IPS DF 4.7 (cell line): ENCODE measurements around the gene CBLN4.

Experiments used
- DNase-seq: peaks from one replicate; pipeline ENCODE4 v3.0.0-alpha.2; 2013; ENCODE audit warnings: low spot score; ENCODE audit errors: extremely low read depth

The CBLN4 gene

DNA sequence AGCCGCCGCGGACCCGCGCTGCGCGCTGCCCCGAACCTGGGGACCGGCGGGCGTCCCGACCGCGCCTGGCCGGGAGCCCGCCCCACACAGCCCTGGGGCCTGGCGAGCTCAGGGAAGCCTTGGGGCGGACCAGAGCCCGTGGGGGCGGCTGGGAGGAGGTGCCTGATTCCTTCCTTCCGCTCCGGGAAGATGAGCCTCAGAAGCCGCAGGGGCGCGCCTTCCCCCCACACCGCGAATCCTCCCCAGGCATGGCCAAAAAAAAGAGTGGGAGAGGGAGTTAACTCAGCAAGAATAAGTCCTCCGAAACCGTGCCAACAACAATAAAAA lies at the start of gene CBLN4:
Gene CBLN4, minus strand, starts transcription at position 131 of the 327 bp plus-strand sequence. CDS start 1,348 bp downstream, outside the sequence.
- no peak for DNase-seq

DNA sequence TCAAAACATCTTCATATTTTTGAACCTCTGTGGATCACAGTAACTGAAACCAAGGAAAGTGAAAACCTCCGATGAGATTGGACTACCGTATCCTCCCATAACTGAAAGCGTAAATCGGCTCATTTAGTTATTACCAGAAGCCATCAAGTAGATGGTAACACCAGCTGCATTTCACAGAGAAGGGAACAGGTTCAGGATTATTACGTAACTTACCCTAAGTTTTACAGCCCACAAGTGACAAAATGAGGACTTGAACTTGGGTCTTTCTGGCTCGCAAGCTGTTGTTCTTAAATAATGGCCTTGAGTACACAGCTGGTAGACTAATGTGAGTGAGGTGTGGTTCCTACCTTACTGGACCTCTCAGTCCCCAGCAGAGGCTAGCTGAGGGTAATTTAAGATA lies 37.9 kb upstream of the CBLN4 start:
- no peak for DNase-seq

DNA sequence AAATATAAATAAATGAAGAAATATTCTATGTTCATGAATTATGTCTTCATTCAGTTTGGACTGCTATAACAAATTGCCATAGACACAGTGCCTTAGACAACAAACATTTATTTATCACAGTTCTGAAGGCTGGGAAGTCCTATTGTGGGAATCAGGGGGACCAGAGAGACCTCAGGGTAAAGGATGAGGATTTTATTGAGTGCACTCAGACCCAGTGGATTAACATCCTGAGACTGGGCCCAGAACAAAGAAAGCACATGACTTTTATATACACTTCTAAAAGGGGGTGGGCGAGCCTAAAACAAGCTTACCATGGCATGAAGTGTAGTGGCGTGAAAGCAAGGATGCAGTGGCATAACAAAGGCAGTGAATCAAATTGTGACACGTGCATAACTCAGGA lies 26.9 kb upstream of the CBLN4 start:
- DNase-seq = no peak

DNA sequence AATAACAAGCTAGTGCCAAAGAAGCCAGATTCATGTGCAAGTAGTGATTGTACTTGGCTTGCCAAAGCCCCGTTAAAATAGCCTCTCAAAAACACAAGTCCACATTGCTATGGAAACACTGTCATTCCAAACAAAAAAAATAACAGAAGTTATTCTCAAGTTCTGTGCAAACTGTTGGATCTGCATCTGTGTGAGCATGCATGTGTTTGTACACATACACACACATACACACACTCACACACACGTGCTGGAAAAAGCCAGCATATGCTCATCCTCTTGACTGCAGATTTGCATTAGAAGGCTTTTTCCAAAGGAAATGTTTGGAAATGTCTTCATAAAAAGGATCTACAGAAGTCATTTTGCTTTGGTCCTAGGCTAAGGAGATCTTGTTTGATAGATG lies 13.4 kb upstream of the CBLN4 start:
- DNase-seq = no peak

DNA sequence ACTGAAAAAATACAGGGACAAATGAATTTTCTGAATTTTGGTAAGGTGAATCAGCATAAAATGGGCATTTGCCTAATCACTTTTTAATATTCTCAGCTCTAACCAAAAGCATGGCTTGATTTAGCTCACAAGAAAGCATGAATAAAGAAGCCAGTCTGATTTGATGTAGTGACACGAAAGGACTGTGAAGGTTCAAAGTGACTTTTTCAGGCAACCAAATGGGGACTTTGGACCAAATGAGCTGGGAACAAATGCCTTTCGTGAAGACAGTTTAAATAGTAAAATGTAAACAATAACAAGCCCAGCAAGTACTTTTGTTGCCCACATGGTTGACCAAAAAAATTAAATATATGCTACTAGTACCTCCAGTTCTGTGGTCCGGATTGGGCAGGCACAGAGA lies 12.9 kb upstream of the CBLN4 start:
- no peak for DNase-seq

DNA sequence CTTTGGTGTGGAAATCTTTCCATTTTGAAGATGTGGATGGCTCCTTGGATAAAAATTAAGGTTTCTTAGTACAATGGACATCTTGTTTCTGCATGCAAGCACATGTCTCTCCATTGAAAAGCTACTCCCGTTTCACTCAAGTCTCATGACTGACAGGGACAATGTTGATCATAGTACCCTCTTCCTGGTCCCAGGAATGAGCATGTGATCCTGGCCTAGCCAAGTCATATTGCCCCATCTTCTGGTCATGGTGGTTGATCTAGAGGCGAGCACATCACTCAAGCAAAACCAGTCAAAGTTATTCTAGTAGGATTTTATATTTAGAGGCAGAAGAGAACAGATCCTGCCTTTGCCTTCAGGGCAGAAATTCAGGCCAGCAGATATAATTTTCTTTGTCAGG lies 12.2 kb upstream of the CBLN4 start:
- no peak for DNase-seq

DNA sequence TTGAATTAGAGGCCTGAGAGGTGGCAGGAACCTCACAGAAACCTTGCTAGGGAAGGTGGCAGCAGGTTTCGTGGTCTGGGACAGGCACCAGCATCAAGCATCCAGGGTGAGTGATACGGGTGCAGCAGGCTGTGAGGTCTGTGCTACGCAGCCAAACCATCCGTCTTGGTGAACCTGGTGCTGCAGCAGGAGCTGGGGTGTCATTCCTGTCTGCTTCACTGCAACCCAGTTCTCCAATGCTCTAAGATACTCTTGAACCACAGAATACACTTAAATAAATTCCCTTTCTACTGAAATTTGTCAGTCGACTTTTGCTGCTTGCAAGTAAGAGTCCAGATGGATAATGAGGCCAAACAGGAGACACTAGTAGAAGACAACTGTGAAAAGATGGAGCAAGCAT lies 9.7 kb upstream of the CBLN4 start:
- no peak for DNase-seq

DNA sequence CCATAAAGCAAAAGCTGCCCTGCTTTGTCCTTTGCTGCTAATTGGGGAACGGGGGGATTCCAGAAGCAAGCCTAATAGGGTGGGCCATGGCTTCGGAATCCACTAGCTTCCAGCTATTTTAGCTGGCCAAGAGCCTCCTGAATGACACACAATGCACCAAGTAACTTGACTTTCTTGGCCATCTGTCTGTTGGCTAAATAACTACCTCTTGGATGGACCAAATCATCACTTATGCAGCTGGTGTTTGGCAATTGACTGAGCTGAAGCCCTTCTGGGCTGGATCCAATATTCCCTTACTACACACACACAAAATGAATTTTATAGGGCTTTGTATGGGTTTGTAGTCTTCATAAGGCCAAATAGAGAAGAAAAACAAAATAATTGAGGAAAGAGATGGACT lies 8.8 kb upstream of the CBLN4 start:
- DNase-seq = no peak

DNA sequence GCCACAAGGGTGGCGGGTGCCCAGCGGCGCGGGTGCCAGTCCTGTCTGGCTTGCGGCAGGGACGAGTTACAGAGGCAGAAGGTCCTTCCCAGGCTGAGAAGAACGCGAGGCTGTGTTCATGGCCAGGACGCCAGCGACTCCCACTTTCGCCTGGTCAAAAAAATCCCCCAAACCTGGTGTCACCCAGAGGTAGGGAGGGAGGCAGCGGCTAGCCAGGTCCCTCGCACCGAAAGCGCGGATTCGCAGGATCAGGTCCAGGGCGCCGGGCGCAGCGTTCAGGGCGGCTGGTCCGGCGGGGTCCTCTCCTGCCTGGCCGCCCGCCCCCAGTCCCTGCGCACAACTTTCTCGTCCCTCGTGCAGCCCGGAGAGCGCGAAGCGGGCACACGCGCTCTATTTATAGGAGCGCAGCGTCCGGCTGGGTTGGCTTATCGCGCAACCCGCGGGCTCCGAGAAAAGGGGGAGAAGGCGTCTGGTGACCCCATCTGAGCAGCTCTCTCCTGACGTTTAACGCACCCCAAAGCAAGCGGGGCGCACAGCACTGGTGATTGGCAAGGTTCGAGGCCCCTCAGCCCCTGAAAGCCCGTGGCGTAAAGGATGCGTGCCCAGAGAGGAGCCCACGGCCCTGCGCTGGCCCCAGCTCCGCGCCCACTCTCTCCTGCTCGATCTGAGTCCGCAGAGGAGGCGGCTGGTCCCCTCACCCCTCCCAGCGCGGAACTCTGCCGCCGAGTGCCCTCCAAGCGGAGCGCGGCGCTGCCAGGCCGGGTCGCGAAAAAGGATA lies 519 bp downstream of the CBLN4 start:
- DNase-seq = no peak

DNA sequence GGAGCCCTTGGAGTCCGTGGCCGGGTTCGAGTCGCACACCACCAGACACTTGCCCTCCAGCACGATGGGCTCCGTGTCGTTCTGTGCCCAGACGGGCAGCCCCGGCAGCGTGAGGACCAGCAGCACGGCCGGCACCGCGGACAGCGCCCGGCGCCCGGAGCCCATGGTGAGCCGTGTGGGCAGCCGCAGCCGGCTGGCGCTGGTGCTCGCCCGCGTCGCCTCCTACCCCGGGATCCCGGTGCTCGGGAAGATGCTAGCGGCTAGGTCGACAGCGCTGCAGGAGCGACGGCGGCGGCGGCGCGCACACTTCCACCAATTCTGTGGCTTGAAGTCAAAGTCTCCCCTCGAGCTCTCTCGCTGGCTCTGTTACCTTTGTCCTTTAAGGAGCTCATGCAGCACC lies 1.3 kb downstream of the CBLN4 start:
- DNase-seq = no peak

DNA sequence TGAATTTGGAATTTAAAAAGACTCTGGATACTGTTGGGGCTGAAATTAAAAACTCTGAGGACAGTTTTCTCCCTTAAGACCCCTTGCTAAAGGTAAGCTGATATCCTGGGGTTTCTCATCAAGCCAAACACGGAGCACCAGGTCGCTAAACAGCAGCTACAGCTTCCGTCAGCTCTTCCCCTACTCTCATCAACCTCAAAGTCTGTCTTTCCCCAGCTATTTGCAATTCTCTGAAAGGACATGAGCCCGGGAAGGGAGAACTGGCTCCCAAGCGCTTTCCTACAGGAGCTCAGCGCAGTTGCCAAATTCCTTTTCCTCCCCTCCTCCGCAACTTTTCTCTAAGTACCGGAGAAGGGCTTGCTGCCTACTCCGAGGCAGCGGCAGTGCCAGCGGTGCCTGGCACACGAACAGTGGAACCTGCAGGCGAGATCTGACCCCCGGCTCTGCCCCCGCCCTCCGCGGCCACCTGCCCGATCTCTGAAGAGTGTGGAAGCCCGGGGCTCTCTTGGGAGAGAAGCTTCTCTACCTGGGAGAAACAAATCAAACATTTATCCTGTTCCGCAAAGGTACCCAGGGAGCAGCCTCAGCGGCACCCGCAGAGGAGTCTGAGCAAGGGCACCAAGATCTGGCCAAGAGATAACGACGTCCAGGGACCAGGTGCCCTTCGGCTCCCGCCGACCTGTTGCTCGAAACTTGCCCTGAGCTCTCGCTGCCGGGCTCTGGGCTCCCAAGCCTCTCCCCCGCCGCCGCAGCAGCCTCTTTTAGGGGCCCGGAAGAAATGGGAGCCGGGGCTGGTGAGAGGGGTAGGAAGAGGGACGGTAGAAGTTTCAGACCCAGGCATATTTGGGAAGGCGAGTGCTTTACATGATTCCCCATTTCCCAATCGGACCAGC lies 2.2 kb downstream of the CBLN4 start:
- no peak for DNase-seq

DNA sequence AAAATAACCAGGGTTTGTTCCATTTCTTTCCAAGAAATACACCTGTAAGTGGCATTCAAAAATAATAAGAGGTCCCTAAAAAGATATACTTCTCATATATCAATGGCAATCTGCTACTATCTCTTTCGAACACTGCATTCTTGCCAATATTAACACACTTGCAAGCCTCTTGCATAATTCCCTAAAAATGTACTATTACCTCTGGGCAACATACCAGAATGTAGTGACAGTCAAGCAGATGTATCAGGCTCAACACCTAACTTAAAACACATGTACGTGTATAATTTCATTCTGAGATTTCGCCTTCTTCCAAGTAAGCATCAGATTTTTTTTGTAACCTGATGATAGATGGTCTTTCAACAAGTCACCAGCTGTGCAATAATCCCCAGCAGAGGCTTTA lies 3.4 kb downstream of the CBLN4 start:
- no peak for DNase-seq

DNA sequence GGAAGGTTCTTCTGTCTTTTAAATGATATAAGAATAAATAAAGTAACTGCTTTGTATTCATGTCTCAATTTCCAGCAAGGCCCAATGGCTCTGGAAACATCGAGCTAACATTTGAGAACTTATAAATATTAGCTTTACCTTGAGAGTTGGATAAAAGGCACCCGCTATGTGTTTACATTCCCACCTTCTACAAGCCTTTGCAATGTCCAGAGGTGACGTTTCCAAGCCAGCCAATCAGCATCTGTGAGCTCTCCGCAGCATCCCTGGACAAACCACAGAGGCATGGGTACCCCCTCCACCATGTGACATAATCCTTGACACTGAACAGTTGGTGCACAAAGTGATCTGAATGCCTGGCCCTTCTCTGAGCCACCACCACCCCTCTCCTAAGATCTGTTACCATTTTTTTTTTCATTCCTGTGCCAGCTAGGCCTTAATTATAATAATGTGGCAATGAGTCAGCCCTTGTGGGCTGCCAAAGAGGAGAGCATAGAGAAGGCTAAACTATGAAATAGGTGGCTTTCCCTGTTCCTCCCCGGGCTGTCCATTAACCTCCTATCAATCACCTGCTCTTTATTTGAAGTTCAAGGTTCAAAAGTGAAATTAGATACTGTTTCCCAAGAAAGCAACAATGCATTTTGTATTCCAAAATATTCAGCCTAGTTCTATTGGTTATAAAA lies 4.1 kb downstream of the CBLN4 start:
- no peak for DNase-seq

DNA sequence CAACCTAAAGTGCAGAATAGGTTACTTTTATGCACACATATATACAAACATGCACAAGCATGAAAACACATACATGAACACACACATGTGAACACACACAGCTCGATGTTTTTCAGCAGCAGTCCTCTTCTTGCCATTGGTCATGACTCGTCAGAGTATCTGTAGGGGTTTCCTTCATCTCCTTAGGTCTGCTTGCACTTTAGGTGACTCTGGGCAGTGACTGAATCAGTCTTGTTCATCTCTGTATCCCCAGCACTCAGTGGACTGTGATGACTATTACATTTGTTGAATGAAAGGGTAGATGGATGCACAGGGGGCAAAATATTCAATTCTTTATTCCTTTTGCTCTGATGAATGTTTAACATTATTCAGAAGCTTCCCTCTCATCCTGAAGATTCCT lies 26.8 kb downstream of the CBLN4 start:
- DNase-seq = no peak

DNA sequence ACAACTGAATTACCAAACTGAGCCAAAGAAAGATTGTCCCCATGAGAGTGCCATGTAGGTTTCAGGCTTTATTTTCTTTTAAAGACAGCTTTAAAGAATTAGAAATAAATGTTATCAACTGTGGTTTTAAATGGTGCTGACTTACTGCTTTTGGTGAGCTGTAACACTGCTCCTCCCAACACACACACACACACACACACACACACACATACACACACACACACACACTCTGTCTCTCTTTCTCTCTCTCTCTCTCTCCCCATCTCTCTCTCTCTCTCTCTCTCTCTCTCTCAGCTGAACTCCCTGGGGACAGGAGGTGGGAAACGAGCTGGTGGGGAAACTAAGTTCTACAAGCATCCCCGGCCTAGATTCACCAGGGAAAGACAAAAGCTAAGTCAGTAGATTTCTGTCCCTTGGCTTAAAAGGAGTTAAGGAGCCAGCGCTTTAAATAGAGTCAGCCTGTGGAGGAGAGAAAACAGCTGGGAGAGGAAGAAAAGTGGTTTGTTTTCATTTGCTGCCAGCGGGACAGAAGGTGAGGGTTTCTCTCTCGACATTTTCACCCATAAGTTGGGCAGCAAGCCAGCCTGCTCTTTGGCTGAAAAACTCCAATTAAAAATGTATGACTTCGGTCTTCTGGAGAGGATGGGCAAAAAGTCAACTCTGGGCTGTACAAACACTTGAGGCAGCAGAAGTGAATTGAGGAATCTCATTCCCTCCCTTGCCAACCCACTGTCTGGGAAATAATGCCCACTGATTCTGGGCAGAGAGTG lies 27.4 kb downstream of the CBLN4 start:
- no peak for DNase-seq

DNA sequence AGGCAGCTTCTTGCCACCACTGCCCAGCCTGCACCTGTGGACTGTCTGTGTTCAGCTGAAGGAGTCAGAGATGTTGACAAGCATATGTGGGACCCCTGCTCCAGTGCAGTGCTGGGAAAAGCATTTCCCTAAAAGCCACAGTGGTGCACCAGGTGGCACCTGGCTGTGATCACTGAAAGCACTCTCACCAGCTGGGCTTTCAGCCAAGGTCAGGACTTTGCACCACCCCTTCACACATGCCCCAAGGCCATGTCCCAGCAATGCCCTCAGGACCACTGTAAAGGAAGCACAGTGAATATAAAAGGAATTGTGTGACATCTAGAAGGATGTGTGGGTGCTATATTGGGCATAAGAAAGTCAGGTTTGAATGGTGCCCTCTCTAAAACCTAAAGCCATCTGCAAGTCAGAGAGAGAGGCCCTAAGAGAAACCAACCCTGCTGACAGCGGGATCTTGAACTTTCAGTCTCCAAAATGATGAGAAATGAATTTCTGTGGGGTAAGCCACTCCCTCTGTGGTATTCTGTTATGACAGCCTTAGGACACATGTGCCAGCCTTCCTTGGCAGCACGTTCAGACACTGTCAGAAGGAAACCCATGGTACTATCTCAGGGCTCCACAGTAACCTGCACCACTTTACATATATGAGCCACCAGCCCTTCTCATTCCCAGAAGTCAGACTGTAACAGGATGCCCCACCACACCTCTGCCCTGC lies 30.7 kb downstream of the CBLN4 start:
- no peak for DNase-seq

DNA sequence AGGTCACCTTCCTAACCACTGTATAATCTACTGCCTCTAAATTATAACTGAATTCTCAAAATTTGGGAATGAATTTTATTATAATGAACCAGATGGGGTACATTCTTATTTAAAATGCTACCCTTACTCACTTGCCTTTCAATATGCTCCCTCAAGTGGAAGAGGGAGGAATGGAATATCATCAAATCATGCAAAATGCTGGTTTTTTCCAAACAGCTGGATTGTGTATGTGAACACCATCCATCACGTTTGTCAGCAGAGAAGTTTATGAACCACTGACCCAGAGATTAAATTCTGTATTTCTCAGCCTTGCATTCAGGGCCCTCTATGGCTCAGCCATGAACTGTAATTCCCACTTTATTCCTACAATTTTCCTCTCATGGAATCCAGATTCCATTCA lies 40.5 kb downstream of the CBLN4 start:
- no peak for DNase-seq

DNA sequence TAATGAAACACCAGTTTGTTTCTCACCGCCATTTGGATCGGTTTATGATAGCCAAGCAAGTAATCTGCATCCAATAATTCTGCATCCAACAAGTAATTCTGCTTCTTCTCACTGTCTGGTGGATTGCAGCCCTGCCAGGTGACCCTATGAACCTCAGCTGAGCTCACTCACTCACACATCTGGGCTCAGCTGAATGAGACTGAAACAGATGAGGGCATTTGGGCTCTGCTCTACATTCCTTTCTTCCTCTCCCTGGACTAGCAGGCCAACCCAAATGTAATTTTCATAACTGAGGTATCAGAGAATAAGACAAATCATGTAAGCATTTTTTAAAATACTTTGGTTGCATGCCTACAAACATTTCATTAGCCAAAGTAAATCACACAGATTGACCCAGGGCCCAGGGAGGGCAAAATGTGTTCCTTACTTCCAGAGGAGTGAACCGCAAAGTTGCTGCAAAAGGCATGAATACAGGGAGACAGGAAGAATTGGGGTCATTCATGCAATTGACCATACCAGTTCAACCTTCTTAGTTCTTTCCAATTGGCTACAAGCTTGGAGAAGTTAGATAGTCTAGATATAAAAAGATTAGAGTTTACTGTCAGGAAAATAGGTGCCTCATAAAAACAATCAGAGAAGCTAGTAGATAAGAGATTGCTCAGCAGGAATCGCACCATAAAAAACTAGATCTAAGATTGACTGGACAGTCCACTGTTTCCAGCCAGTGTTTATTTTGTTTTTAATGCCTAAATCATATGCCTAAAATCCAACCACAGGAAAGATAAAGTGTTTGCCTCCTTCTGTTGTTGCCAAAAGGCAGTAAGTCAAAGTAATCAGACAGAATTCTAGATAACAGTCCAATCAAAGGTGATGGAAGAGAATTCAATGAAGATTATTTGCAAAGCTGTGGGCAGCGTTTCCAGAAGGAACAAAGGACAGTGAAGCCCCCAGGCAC lies 43.7 kb downstream of the CBLN4 start:
- DNase-seq = no peak

DNA sequence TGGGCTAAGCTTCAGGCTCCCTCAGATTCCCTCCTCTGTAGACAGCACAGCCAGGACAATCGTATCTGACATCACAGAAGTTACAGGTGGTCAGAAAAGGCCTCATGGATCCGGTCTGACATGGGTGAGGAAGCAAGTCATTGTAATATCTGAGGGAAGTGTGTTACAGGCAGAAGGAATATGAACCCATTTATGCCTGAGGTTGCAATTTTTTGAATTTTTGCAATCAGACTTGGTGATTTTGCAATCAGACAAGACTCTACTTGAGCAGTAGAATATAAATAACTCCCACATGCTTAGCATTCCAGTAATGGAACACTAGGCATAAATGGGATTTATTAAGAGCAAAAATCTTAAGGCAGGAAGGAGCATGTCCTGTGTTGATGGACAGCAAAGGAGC lies 52.1 kb downstream of the CBLN4 start:
- DNase-seq = no peak

DNA sequence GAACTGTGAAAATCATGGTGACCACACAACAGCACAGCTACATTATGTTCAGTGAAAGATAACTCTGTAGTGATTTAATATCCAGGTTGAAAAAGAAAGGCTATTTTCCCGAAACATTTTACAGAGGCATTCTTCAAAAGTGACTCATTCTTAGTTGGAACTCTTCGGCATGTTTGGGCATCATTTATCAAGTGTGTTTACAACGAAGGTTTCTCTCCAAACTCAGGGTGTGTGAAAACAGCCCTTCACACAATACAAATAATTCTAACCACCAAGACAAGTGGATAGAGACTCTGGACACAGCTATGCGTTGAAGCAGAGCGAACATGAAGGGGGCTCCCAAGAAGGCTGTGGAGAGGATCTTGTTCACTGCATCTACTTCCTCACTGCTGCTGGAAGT lies 57.6 kb downstream of the CBLN4 start:
- DNase-seq = no peak
